GM12878 (cell line): ENCODE results near the gene EPHA2. TPM values are rescaled to one million over a fixed set of nuclear protein-coding genes. Genes with fewer than 3 reads are reported as not detected.

Experiments used
- ATAC-seq: fragments of 200-7000 bp; cut with Tn5 transposase; 3 replicates; pipeline ENCODE4 v1.9.1; 2020; ENCODE audit warnings: mild to moderate bottlenecking, moderate library complexity
- BruUV-seq: library from RNA; stranded (reverse); fragments of 400-500 nt; replicated peaks from 2 replicates; lab custom pipeline; 2021; lab: Mats Ljungman, UMichigan
- CTCF ChIA-PET: fragments of 300-600 bp; sonication (Branson Sonifier 250); formaldehyde crosslinking; extraction: SDS; loops from one replicate; lab custom pipeline; 2021; ENCODE audit warnings: inconsistent platforms; lab: Yijun Ruan, JAX
- POLR2A ChIA-PET: fragments of 350-600 bp; formaldehyde crosslinking; extraction: SDS; loops from one replicate; lab custom pipeline; 2021; ENCODE audit warnings: inconsistent platforms; lab: Charles Lee
- RAD21 ChIA-PET: fragments of 300-600 bp; sonication (Branson Sonifier 250); formaldehyde crosslinking; loops from one replicate; lab custom pipeline; 2023; ENCODE audit warnings: antibody characterized with exemption; ENCODE audit not compliant: unreplicated experiment; lab: Charles Lee
- SMC1A ChIA-PET: fragments of 300-600 bp; sonication (Branson Sonifier 250); formaldehyde crosslinking; loops from one replicate; lab custom pipeline; 2023; ENCODE audit not compliant: unreplicated experiment, uncharacterized antibody; lab: Charles Lee
- DNase-seq: peaks from one replicate; pipeline ENCODE4 v3.0.0-alpha.2; 2011; ENCODE audit warnings: low read depth, low spot score
- FAIRE-seq: peaks from 3 replicates; lab custom pipeline; 2011; peaks lifted over from hg19 to GRCh38; lab: Jason Lieb, UNC
- H2AFZ ChIP-seq: 2 replicates; pipeline ENCODE4 v1.6.0; 2011; ENCODE audit warnings: low read depth, low read length, control low read depth; ENCODE audit not compliant: control insufficient read depth
- H3K27ac ChIP-seq: 2 replicates; pipeline ENCODE4 v1.5.1; 2011; ENCODE audit warnings: control low read depth; ENCODE audit not compliant: control insufficient read depth, insufficient read depth
- H3K27me3 ChIP-seq, 2 experiments: replicated peaks in 1 of 2; 2 replicates each; pipeline versions ENCODE4 v1.6.0 to v1.6.1; 2011; ENCODE audit warnings: low read length in 1 of 2; ENCODE audit not compliant: control insufficient read depth in 2 of 2, insufficient read depth in 2 of 2
- H3K36me3 ChIP-seq, 2 experiments: 2 replicates each; pipeline ENCODE4 v1.5.1; 2011; ENCODE audit warnings: low read length in 1 of 2; ENCODE audit not compliant: control insufficient read depth in 2 of 2, insufficient read depth in 2 of 2
- H3K4me1 ChIP-seq: 2 replicates; pipeline ENCODE4 v1.6.1; 2011; ENCODE audit warnings: mild to moderate bottlenecking, low read length, moderate library complexity, mixed read lengths; ENCODE audit not compliant: control insufficient read depth, insufficient read depth
- H3K4me2 ChIP-seq: 2 replicates; pipeline ENCODE4 v1.6.0; 2011; ENCODE audit warnings: control low read depth; ENCODE audit not compliant: control insufficient read depth, insufficient read depth
- H3K4me3 ChIP-seq: fragments of 200-600 bp; sonication (generic); 2 replicates; pipeline ENCODE4 v1.5.1; 2016
- H3K79me2 ChIP-seq: 2 replicates; pipeline ENCODE4 v1.6.0; 2011; ENCODE audit warnings: low read length; ENCODE audit not compliant: control insufficient read depth, insufficient read depth
- H3K9ac ChIP-seq: 2 replicates; pipeline ENCODE4 v1.8.0; 2011; ENCODE audit warnings: low read length, control low read depth, mixed read lengths; ENCODE audit not compliant: control insufficient read depth, insufficient read depth
- H3K9me3 ChIP-seq: replicated peaks from 3 replicates; pipeline ENCODE4 v1.5.1; 2011; ENCODE audit warnings: mild to moderate bottlenecking, low read length; ENCODE audit not compliant: control insufficient read depth, insufficient read depth
- H4K20me1 ChIP-seq: 2 replicates; pipeline ENCODE4 v1.6.0; 2011; ENCODE audit not compliant: control insufficient read depth, insufficient read depth
- NFYA ChIP-seq: IDR thresholded peaks from 2 replicates; pipeline ENCODE4 v1.6.1; 2011; ENCODE audit warnings: low read depth, mild to moderate bottlenecking, low read length, improper control_type of control experiment, borderline replicate concordance
- PML ChIP-seq: IDR thresholded peaks from 2 replicates; pipeline ENCODE4 v1.6.1; 2012; ENCODE audit warnings: low read length, inconsistent platforms
- SMARCA5 ChIP-seq: fragments of 450-650 bp; IDR thresholded peaks from 2 replicates; pipeline ENCODE4 v1.6.1; 2017; ENCODE audit warnings: mild to moderate bottlenecking
- SMC3 ChIP-seq: IDR thresholded peaks from 2 replicates; pipeline ENCODE4 v1.6.1; 2011; ENCODE audit warnings: low read length, improper control_type of control experiment, borderline replicate concordance
- WGBS: methylation state at CpG from one replicate; pipeline ENCODE4 v1.1.6; 2016; ENCODE audit warnings: low lambda C conversion rate; ENCODE audit not compliant: insufficient replicate concordance, insufficient coverage; ENCODE audit errors: missing lambda C conversion rate; 5-methylcytosine and 5-hydroxymethylcytosine counted together
- in situ Hi-C: fragments of 300-500 bp; cut with MboI; formaldehyde crosslinking; loops from 9 replicates; pipeline ENCODE4 v1.14.3; 2018; ENCODE audit warnings: mixed read lengths
- intact Hi-C: fragments of 100-400 bp; cut with micrococcal nuclease; formaldehyde crosslinking; loops from one replicate; pipeline ENCODE4 v1.14.2; 2022; ENCODE audit not compliant: unreplicated experiment
- polyA plus RNA-seq, 11 experiments: library from polyadenylated mRNA; depleted of rRNA in 4 of 11; unstranded in 6 of 11; stranded (reverse) in 5 of 11; fragments of >200 nt; fragmentation: Nextera tagmentation in 4 of 11; fragmentation: Illumina TruSeq in 1 of 11; extraction: Ambion mirVana in 4 of 11; extraction: Trizol in 1 of 11; gene quantifications; 1 replicate in 1 of 11; 2 replicates in 10 of 11; pipeline versions ENCODE4 v1.2.1 to v1.2.3, GENCODE V29; 2011 to 2016; ENCODE audit warnings: inconsistent platforms in 2 of 11, missing spikeins in 2 of 11, low read depth in 1 of 11
- total RNA-seq, 4 experiments: library from RNA; depleted of rRNA in 3 of 4; stranded (reverse); fragments of >200 nt in 3 of 4; fragmentation: Illumina TruSeq in 1 of 4; extraction: Trizol in 1 of 4; gene quantifications; 2 replicates each; pipeline versions ENCODE4 v1.2.1 to v1.2.3, GENCODE V29; 2013 to 2021
- TF ChIP-seq, protein P1 (sequence below): fragments of 450-650 bp; IDR thresholded peaks from 2 replicates; pipeline ENCODE4 v1.6.1; 2017; ENCODE audit warnings: low read depth, mild to moderate bottlenecking, moderate library complexity
- TF ChIP-seq, protein P2 (sequence below): fragments of 150-350 bp; IDR thresholded peaks from 2 replicates; pipeline ENCODE4 v1.6.1; 2016; ENCODE audit warnings: low read depth, low read length

EPHA2 gene
- total and polyA plus RNA-seq, 10 of the 15 experiments (the other 5 are each of a cell fraction or from before 2014, with no cell fraction given) = 0.04 to 0.51 (median 0.23) TPM; not detected in 2

DNA sequence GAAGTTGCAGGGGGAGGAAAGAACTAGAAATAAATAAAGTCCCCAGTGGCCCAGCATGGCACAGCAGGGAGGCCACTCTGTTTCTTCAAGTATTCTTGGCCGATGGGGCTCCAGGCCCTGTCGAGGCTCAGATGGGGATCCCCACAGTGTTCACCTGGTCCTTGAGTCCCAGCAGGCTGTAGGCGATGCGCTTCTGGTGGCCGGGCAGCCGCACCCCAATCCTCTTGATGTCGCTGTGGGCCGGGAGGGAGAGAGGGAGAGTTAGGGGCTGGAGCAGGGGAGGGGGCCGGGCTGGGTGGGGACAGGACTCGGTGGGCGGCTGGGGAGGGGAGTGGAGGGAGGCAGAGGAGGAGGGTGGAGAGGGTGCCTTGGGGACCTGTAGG lies 30.8 kb downstream of the EPHA2 start:
- Histone ChIP-seq H2AFZ (no peak overlapping the region), H3K9ac (no peak overlapping the region), H3K4me3 (no peak overlapping the region), H4K20me1 (no peaks in the 10 kb centered on the region), H3K4me2 (no peak overlapping the region), H3K9me3 (no peaks in the 10 kb centered on the region), H3K79me2 (no peaks in the 10 kb centered on the region), H3K4me1 (no peaks in the 10 kb centered on the region; the same call in 1 of the 2 replicates), H3K36me3 (no peaks in the 10 kb centered on the region), H3K27ac (no peak overlapping the region), H3K27me3 (no peaks in the 10 kb centered on the region; a peak in 1 of 4 replicates)
- intact Hi-C loops = no loop called here
- ChIA-PET SMC1A (no interaction called here), RAD21 (no interaction called here), POLR2A (no interaction called here), CTCF (no interaction called here)
- FAIRE-seq = no peak
- ATAC-seq = peak; percentile 26; the same call in 1 of the 3 replicates
- no TSS peak for BruUV-seq
- WGBS = 31% methylated on average over 6 of the region's 11 CpGs
- no peak for DNase-seq
- TF ChIP-seq PML (no peak), SMC3 (no peak), NFYA (no peak), SMARCA5 (no peak)
- TF ChIP-seq, protein P1, sequence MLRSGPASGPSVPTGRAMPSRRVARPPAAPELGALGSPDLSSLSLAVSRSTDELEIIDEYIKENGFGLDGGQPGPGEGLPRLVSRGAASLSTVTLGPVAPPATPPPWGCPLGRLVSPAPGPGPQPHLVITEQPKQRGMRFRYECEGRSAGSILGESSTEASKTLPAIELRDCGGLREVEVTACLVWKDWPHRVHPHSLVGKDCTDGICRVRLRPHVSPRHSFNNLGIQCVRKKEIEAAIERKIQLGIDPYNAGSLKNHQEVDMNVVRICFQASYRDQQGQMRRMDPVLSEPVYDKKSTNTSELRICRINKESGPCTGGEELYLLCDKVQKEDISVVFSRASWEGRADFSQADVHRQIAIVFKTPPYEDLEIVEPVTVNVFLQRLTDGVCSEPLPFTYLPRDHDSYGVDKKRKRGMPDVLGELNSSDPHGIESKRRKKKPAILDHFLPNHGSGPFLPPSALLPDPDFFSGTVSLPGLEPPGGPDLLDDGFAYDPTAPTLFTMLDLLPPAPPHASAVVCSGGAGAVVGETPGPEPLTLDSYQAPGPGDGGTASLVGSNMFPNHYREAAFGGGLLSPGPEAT = no peak
- TF ChIP-seq, protein P2, sequence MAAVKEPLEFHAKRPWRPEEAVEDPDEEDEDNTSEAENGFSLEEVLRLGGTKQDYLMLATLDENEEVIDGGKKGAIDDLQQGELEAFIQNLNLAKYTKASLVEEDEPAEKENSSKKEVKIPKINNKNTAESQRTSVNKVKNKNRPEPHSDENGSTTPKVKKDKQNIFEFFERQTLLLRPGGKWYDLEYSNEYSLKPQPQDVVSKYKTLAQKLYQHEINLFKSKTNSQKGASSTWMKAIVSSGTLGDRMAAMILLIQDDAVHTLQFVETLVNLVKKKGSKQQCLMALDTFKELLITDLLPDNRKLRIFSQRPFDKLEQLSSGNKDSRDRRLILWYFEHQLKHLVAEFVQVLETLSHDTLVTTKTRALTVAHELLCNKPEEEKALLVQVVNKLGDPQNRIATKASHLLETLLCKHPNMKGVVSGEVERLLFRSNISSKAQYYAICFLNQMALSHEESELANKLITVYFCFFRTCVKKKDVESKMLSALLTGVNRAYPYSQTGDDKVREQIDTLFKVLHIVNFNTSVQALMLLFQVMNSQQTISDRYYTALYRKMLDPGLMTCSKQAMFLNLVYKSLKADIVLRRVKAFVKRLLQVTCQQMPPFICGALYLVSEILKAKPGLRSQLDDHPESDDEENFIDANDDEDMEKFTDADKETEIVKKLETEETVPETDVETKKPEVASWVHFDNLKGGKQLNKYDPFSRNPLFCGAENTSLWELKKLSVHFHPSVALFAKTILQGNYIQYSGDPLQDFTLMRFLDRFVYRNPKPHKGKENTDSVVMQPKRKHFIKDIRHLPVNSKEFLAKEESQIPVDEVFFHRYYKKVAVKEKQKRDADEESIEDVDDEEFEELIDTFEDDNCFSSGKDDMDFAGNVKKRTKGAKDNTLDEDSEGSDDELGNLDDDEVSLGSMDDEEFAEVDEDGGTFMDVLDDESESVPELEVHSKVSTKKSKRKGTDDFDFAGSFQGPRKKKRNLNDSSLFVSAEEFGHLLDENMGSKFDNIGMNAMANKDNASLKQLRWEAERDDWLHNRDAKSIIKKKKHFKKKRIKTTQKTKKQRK = no peak
- in situ Hi-C loops = no loop called here
